Neural progenitor cell (in vitro differentiated cells): ENCODE measurements around the gene GMEB1. TPM values are rescaled to one million over a fixed set of nuclear protein-coding genes. Genes with fewer than 3 reads are reported as not detected.
"Not testable (repeated sequence)": the region's sequence is repeated elsewhere in the genome, so short reads cannot be mapped to it uniquely, and the experiment has no call there.

Experiments used
- DNase-seq: peaks from one replicate; pipeline ENCODE4 v3.0.0-alpha.2; 2016; ENCODE audit warnings: low spot score
- H2AFZ ChIP-seq: fragments of 200-600 bp; sonication (generic); replicated peaks from 2 replicates; pipeline ENCODE4 v1.6.1; 2016; ENCODE audit warnings: antibody characterized with exemption
- H3F3A ChIP-seq: fragments of 200-600 bp; sonication (generic); 2 replicates; pipeline ENCODE4 v1.6.1; 2016; ENCODE audit warnings: antibody characterized with exemption, low read depth
- H3K27ac ChIP-seq: fragments of 200-600 bp; sonication (generic); 2 replicates; pipeline ENCODE4 v1.5.1; 2016; ENCODE audit warnings: mild to moderate bottlenecking
- H3K27me3 ChIP-seq: fragments of 200-600 bp; sonication (generic); 2 replicates; pipeline ENCODE4 v1.6.1; 2016; ENCODE audit warnings: mild to moderate bottlenecking, moderate library complexity
- H3K36me3 ChIP-seq: fragments of 200-600 bp; sonication (generic); 2 replicates; pipeline ENCODE4 v1.5.1; 2016
- H3K4me1 ChIP-seq: fragments of 200-600 bp; sonication (generic); 2 replicates; pipeline ENCODE4 v1.6.1; 2016; ENCODE audit warnings: mixed run types
- H3K4me2 ChIP-seq: fragments of 200-600 bp; sonication (generic); 2 replicates; pipeline ENCODE4 v1.6.1; 2016
- H3K4me3 ChIP-seq: fragments of 200-600 bp; sonication (generic); 2 replicates; pipeline ENCODE4 v1.5.1; 2016
- H3K79me2 ChIP-seq: fragments of 200-600 bp; sonication (generic); 2 replicates; pipeline ENCODE4 v1.6.1; 2016; ENCODE audit warnings: low read depth
- H3K9ac ChIP-seq: fragments of 200-600 bp; sonication (generic); 2 replicates; pipeline ENCODE4 v1.6.1; 2016
- H3K9me3 ChIP-seq: fragments of 200-600 bp; sonication (generic); 2 replicates; pipeline ENCODE4 v1.5.1; 2016; ENCODE audit warnings: low read depth
- H4K20me1 ChIP-seq: fragments of 200-600 bp; sonication (generic); 2 replicates; pipeline ENCODE4 v1.6.1; 2016; ENCODE audit warnings: low read depth
- H3K27ac Mint-ChIP-seq: 3 replicates; pipeline ENCODE4 v1.8.0; 2021; ENCODE audit warnings: mixed read lengths
- H3K27me3 Mint-ChIP-seq: 2 replicates; pipeline ENCODE4 v1.8.0; 2022; ENCODE audit warnings: low read depth, mild to moderate bottlenecking, inconsistent platforms, moderate library complexity, mixed read lengths; ENCODE audit not compliant: insufficient read depth
- H3K36me3 Mint-ChIP-seq: 3 replicates; pipeline ENCODE4 v1.8.0; 2021; ENCODE audit warnings: mixed read lengths
- H3K4me1 Mint-ChIP-seq: 3 replicates; pipeline ENCODE4 v1.8.0; 2021; ENCODE audit warnings: mixed read lengths
- H3K4me3 Mint-ChIP-seq: 3 replicates; pipeline ENCODE4 v1.8.0; 2021; ENCODE audit warnings: mild to moderate bottlenecking, moderate library complexity, mixed read lengths
- H3K9me3 Mint-ChIP-seq: 3 replicates; pipeline ENCODE4 v1.8.0; 2020; ENCODE audit warnings: mixed read lengths
- EZH2 ChIP-seq: fragments of 200-600 bp; sonication (generic); IDR thresholded peaks from 2 replicates; pipeline ENCODE4 v1.6.1; 2017; ENCODE audit warnings: antibody characterized with exemption, mild to moderate bottlenecking, moderate library complexity
- EZH2phosphoT487 ChIP-seq: fragments of 200-600 bp; sonication (generic); IDR thresholded peaks from 2 replicates; pipeline ENCODE4 v1.6.1; 2017; ENCODE audit warnings: antibody characterized with exemption
- total RNA-seq: library from RNA; depleted of rRNA; stranded (reverse); fragments of >200 nt; gene quantifications from 2 replicates; pipeline ENCODE4 v1.2.3, GENCODE V29; 2015; ENCODE audit warnings: low replicate concordance
- TF ChIP-seq, protein P1 (sequence below): fragments of 200-600 bp; sonication (generic); IDR thresholded peaks from 2 replicates; pipeline ENCODE4 v1.5.1; 2017; ENCODE audit warnings: antibody characterized with exemption, mild to moderate bottlenecking

The GMEB1 gene
- total RNA-seq, 1 donor from 2014 or later, result 12.1 TPM

- no peaks in the 10 kb centered on the region for H4K20me1 ChIP-seq
- Mint-ChIP-seq H3K4me1 (no peaks in the 10 kb centered on the region), H3K27ac (no peak overlapping the region), H3K36me3 (peaks cover 14% of the 10 kb centered on the region), H3K4me3 (no peak overlapping the region), H3K27me3 (no peaks in the 10 kb centered on the region), H3K9me3 (no peaks in the 10 kb centered on the region)
- no peaks in the 10 kb centered on the region for H3K9me3 ChIP-seq
- H3K79me2 ChIP-seq, result peaks cover 15% of the 10 kb centered on the region
- no peak overlapping the region for H3K4me2 ChIP-seq
- no peak overlapping the region for H3K4me3 ChIP-seq
- H3K27ac ChIP-seq, result no peak overlapping the region
- H3K36me3 ChIP-seq, result no peaks in the 10 kb centered on the region
- no peaks in the 10 kb centered on the region for H3K4me1 ChIP-seq
- no peaks in the 10 kb centered on the region for H3K27me3 ChIP-seq
- H3F3A ChIP-seq, result no peaks in the 10 kb centered on the region
- DNase-seq, result no peak
- no peak for TF ChIP-seq EZH2
- no peak for TF ChIP-seq EZH2phosphoT487
- TF ChIP-seq, protein P1, sequence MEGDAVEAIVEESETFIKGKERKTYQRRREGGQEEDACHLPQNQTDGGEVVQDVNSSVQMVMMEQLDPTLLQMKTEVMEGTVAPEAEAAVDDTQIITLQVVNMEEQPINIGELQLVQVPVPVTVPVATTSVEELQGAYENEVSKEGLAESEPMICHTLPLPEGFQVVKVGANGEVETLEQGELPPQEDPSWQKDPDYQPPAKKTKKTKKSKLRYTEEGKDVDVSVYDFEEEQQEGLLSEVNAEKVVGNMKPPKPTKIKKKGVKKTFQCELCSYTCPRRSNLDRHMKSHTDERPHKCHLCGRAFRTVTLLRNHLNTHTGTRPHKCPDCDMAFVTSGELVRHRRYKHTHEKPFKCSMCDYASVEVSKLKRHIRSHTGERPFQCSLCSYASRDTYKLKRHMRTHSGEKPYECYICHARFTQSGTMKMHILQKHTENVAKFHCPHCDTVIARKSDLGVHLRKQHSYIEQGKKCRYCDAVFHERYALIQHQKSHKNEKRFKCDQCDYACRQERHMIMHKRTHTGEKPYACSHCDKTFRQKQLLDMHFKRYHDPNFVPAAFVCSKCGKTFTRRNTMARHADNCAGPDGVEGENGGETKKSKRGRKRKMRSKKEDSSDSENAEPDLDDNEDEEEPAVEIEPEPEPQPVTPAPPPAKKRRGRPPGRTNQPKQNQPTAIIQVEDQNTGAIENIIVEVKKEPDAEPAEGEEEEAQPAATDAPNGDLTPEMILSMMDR, result no peak
- H3K9ac ChIP-seq, result no peak overlapping the region
- no peak overlapping the region for H2AFZ ChIP-seq
Measured at GRCh38 chr1:28680151-28680550, 11.6 kb downstream of the GMEB1 start.

DNA sequence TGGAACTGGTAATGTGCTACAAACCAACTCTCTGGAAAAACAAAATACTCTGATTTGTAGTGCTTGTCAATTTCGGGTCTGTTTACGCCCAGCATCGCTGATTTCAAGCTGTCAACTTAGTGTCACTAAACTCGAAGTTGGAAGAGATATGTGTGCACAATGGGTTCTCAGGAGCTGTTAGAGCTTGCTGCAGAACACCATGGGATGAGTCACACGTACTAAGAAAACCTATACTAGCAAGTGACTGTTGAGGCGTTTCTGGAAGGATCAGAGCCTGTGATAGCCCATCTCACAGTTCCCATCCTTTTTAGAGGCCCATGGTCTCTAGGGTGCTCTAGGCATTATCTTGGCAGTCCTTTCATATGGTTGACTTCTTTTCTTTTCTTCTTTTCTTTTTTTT, 14.3 kb downstream of the GMEB1 start:
- H3F3A ChIP-seq, result no peaks in the 10 kb centered on the region
- H3K4me1 Mint-ChIP-seq, result no peaks in the 10 kb centered on the region
- H3K4me2 ChIP-seq, result no peak overlapping the region
- no peaks in the 10 kb centered on the region for H4K20me1 ChIP-seq
- no peak overlapping the region for H2AFZ ChIP-seq
- H3K9me3 ChIP-seq, result no peaks in the 10 kb centered on the region
- no peak overlapping the region for H3K27ac ChIP-seq
- no peak overlapping the region for H3K4me3 Mint-ChIP-seq
- TF ChIP-seq EZH2 (no peak), EZH2phosphoT487 (no peak)
- TF ChIP-seq, protein P1, result no peak
- no peaks in the 10 kb centered on the region for H3K4me1 ChIP-seq
- H3K4me3 ChIP-seq, result no peak overlapping the region
- H3K27me3 ChIP-seq, result no peaks in the 10 kb centered on the region
- peaks cover 5% of the 10 kb centered on the region for H3K79me2 ChIP-seq
- H3K9ac ChIP-seq, result no peak overlapping the region
- no peak for DNase-seq
- H3K27ac Mint-ChIP-seq, result no peak overlapping the region
- H3K9me3 Mint-ChIP-seq, result no peaks in the 10 kb centered on the region
- H3K36me3 Mint-ChIP-seq, result peaks cover 17% of the 10 kb centered on the region
- H3K36me3 ChIP-seq, result no peaks in the 10 kb centered on the region
- H3K27me3 Mint-ChIP-seq, result no peaks in the 10 kb centered on the region

GRCh38 chr1:28684937-28685336, 16.4 kb downstream of the GMEB1 start:
- Histone ChIP-seq H3K79me2 (no peaks in the 10 kb centered on the region), H2AFZ (no peak overlapping the region), H3K36me3 (no peaks in the 10 kb centered on the region), H3K9ac (no peak overlapping the region), H3K4me1 (no peaks in the 10 kb centered on the region), H3K4me2 (no peak overlapping the region), H3K27me3 (no peaks in the 10 kb centered on the region), H3K9me3 (no peaks in the 10 kb centered on the region), H3K27ac (no peak overlapping the region), H4K20me1 (no peaks in the 10 kb centered on the region), H3K4me3 (no peak overlapping the region), H3F3A (no peaks in the 10 kb centered on the region)
- H3K4me3 Mint-ChIP-seq, result no peak overlapping the region
- H3K9me3 Mint-ChIP-seq, result no peaks in the 10 kb centered on the region
- no peak for DNase-seq
- peaks cover 18% of the 10 kb centered on the region for H3K36me3 Mint-ChIP-seq
- no peaks in the 10 kb centered on the region for H3K4me1 Mint-ChIP-seq
- TF ChIP-seq EZH2 (no peak), EZH2phosphoT487 (no peak)
- TF ChIP-seq, protein P1, result no peak
- no peaks in the 10 kb centered on the region for H3K27me3 Mint-ChIP-seq
- H3K27ac Mint-ChIP-seq, result no peak overlapping the region

GRCh38 chr1:28691627-28692026, 23.0 kb downstream of the GMEB1 start:
- H3K9me3 ChIP-seq, H4K20me1 ChIP-seq, H3K9ac ChIP-seq, H3K27ac Mint-ChIP-seq, H3K27me3 Mint-ChIP-seq, H3K4me3 Mint-ChIP-seq, H3K9me3 Mint-ChIP-seq, H3K4me2 ChIP-seq, H3F3A ChIP-seq, H3K4me1 ChIP-seq, H3K4me1 Mint-ChIP-seq, H3K27me3 ChIP-seq, H2AFZ ChIP-seq, H3K4me3 ChIP-seq, H3K36me3 ChIP-seq, H3K27ac ChIP-seq, H3K79me2 ChIP-seq, DNase-seq: not testable (repeated sequence)
- peaks cover 22% of the 10 kb centered on the region for H3K36me3 Mint-ChIP-seq
